Vagina (tissue), 2 donors: Measurements from ENCODE around the gene RBBP9. TPM values are rescaled to one million over a fixed set of nuclear protein-coding genes. Genes with fewer than 3 reads are reported as not detected.
"Not testable (repeated sequence)": the region's sequence is repeated elsewhere in the genome, so short reads cannot be mapped to it uniquely, and the experiment has no call there.

Source experiments
- DNase-seq, 2 donors: peaks; one replicate each; pipeline ENCODE4 v3.0.0-alpha.2; 2017; ENCODE audit errors: extremely low spot score in 2 of 2
- H3K27ac ChIP-seq: fragments of 200-600 bp; sonication (generic); one replicate; pipeline ENCODE4 v1.5.1; 2019
- H3K27me3 ChIP-seq: fragments of 200-600 bp; sonication (generic); one replicate; pipeline ENCODE4 v1.5.1; 2019
- H3K36me3 ChIP-seq, 2 donors: fragments of 200-600 bp; sonication (generic); one replicate each; pipeline ENCODE4 v1.5.1; 2017 to 2019
- H3K4me1 ChIP-seq: fragments of 200-600 bp; sonication (generic); one replicate; pipeline ENCODE4 v1.5.1; 2019
- H3K4me3 ChIP-seq, 2 donors: fragments of 200-600 bp; sonication (generic); 1 replicate in 1 of 2; 2 replicates in 1 of 2; pipeline ENCODE4 v1.5.1; 2016 to 2019
- H3K9me3 ChIP-seq: fragments of 200-600 bp; sonication (generic); one replicate; pipeline ENCODE4 v1.5.1; 2019
- POLR2A ChIP-seq, 2 donors: fragments of 450-650 bp; IDR thresholded peaks; one replicate each; pipeline ENCODE4 v1.6.1; 2017; ENCODE audit warnings: antibody characterized with exemption in 2 of 2, mild to moderate bottlenecking in 2 of 2, moderate library complexity in 2 of 2
- POLR2AphosphoS5 ChIP-seq, 2 donors: sonication (generic); formaldehyde crosslinking; IDR thresholded peaks; one replicate each; pipeline ENCODE4 v1.9.0; 2017; ENCODE audit warnings: antibody characterized with exemption in 2 of 2, mild to moderate bottlenecking in 2 of 2, low read depth in 1 of 2; ENCODE audit not compliant: insufficient read depth in 1 of 2
- intact Hi-C: fragments of 100-400 bp; cut with DNase I; formaldehyde crosslinking; loops from one replicate; pipeline ENCODE4 v1.15.1; 2023
- total RNA-seq: library from RNA; depleted of rRNA; stranded (reverse); fragments of >200 nt; gene quantifications from one replicate; pipeline ENCODE4 v1.2.3, GENCODE V29; 2016
- TF ChIP-seq, protein P1 (sequence below), 3 experiments: fragments of 450-650 bp in 2 of 3; fragments of 200-600 bp in 1 of 3; sonication (generic) in 1 of 3; IDR thresholded peaks; one replicate each; pipeline ENCODE4 v1.5.1; 2017 to 2019; ENCODE audit warnings: antibody characterized with exemption in 3 of 3, mild to moderate bottlenecking in 2 of 3, moderate library complexity in 2 of 3

RBBP9 gene
- total RNA-seq, 1 donor from 2014 or later, result 11.0 TPM

DNA sequence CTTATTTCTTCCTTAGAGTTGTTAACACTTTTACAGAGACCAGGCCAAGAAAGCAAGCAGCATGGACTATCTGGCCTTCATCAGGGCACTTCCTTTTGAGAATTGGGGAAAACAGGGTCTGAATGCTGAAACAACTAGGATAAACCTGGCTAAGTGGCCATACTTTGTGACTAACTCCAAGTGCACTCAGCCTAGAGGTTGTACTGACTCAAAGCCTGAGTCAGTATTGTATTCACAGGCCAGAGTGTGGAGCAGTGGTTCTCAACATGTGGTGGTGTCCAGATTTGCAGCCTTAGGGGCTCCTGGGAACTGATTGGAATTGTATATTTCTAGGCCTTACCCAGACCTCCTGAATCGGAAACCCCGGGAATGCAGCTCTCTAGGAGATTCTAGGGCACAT, 30.8 kb upstream of the RBBP9 start:
- intact Hi-C loops, result no loop called here
- no peak overlapping the region for H3K4me3 ChIP-seq
- no peak overlapping the region for H3K27ac ChIP-seq
- H3K27me3 ChIP-seq, result no peaks in the 10 kb centered on the region
- peaks cover 0 to 81% of the 10 kb centered on the region in 2 donors for H3K36me3 ChIP-seq
- no peaks in the 10 kb centered on the region for H3K4me1 ChIP-seq
- no peaks in the 10 kb centered on the region for H3K9me3 ChIP-seq
- TF ChIP-seq, protein P1, sequence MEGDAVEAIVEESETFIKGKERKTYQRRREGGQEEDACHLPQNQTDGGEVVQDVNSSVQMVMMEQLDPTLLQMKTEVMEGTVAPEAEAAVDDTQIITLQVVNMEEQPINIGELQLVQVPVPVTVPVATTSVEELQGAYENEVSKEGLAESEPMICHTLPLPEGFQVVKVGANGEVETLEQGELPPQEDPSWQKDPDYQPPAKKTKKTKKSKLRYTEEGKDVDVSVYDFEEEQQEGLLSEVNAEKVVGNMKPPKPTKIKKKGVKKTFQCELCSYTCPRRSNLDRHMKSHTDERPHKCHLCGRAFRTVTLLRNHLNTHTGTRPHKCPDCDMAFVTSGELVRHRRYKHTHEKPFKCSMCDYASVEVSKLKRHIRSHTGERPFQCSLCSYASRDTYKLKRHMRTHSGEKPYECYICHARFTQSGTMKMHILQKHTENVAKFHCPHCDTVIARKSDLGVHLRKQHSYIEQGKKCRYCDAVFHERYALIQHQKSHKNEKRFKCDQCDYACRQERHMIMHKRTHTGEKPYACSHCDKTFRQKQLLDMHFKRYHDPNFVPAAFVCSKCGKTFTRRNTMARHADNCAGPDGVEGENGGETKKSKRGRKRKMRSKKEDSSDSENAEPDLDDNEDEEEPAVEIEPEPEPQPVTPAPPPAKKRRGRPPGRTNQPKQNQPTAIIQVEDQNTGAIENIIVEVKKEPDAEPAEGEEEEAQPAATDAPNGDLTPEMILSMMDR (IDR thresholded peaks at IDR 0.05), result no peak
- TF ChIP-seq POLR2A (IDR thresholded peaks at IDR 0.05), result no peak
- no peak for TF ChIP-seq POLR2AphosphoS5 (IDR thresholded peaks at IDR 0.05; ENCODE audit: insufficient read depth in 1 of 2, low read depth in 1 of 2)
- no peak for DNase-seq

DNA sequence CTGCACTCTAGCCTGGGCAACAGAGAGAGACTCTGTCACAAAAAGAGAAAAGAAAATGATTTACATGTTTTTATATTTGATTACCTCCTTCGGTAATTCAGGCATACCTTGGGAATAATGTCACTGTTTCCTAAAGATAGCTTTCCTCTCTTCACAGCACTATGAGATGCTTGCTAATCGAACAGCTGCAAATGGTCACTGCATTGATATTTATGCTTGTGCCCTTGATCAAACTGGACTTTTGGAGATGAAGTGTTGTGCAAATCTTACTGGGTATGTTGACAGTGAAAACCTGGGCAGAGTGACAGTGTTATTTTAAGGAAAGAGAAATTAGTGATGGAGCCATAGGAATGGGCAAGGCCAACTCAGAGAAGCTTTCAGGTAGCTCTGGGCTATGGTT, 30.3 kb upstream of the RBBP9 start:
- H3K36me3 ChIP-seq, result peaks cover 0 to 76% of the 10 kb centered on the region in 2 donors
- H3K4me3 ChIP-seq, result no peak overlapping the region
- no peak for DNase-seq
- no peaks in the 10 kb centered on the region for H3K27me3 ChIP-seq
- no peak overlapping the region for H3K27ac ChIP-seq
- TF ChIP-seq, protein P1 (IDR thresholded peaks at IDR 0.05), result no peak
- TF ChIP-seq POLR2AphosphoS5 (IDR thresholded peaks at IDR 0.05; ENCODE audit: insufficient read depth in 1 of 2, low read depth in 1 of 2) (no peak), POLR2A (IDR thresholded peaks at IDR 0.05) (no peak)
- no peaks in the 10 kb centered on the region for H3K9me3 ChIP-seq
- intact Hi-C loops, result no loop called here
- no peaks in the 10 kb centered on the region for H3K4me1 ChIP-seq

DNA sequence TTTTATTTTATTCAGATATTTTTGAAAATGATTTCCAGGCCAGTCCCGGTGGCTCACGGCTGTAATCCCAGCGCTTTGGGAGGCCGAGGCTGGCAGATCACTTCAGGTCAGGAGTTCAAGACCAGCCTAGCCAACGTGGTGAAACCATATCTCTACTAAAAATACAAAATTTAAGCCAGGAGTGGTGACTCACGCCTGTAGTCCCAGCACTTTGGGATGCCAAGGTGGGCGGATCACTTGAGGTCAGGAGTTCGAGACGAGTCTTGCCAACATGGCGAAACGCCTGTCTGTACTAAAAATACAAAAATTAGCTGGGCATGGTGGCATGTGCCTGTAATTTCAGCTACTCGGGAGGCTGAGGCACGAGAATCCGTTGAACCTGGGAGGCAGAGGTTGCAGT, 29.7 kb upstream of the RBBP9 start:
- H3K4me3 ChIP-seq, H3K27ac ChIP-seq, DNase-seq, H3K9me3 ChIP-seq, H3K27me3 ChIP-seq, H3K4me1 ChIP-seq, intact Hi-C loops: not testable (repeated sequence)
- peaks cover 0 to 70% of the 10 kb centered on the region in 2 donors for H3K36me3 ChIP-seq

DNA sequence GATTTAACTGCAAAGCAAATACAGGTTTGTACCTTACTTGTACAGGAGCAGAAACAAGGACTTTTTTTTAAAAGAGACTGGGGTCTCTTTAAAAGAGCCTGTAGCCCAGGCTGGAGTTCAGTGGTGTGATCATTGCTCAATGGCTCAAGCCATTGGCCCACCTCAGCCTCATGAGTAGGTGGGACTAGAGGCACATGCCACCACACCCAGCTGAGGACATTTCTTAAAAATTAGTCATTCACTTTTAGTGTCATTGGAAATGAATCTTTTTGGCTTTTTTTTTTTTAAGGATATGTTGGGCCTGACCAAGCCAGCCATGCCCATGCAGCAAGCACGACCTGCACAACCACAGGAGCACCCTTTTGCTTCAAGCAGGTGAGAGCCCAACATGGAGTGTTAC, 27.6 kb upstream of the RBBP9 start:
- no peaks in the 10 kb centered on the region for H3K9me3 ChIP-seq
- H3K36me3 ChIP-seq, result peaks cover 0 to 58% of the 10 kb centered on the region in 2 donors
- TF ChIP-seq, protein P1 (IDR thresholded peaks at IDR 0.05), result no peak
- no peaks in the 10 kb centered on the region for H3K4me1 ChIP-seq
- H3K4me3 ChIP-seq, result no peak overlapping the region
- no peaks in the 10 kb centered on the region for H3K27me3 ChIP-seq
- no peak for DNase-seq
- no peak overlapping the region for H3K27ac ChIP-seq
- intact Hi-C loops, result no loop called here

DNA sequence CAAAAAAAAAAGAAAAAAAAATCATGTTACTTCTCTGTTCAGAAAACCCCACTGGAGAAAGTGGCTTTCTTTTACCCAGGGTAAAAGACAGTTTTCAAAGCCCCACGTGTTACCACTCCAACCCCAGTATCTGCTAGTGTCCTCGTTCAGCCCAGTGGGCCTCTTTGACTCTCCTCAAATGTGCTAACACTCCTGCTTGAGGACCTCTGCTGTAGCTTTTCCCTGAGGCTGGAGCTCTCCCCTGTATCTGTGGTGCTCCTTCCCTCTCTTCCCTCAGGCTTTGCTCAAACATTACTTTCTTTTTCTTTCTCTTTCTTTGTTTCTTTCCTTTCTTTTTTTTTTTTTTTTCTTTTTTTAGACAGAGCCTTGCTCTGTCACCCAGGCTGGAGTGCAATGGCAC, 26.0 kb upstream of the RBBP9 start:
- DNase-seq, result no peak
- no peak for TF ChIP-seq POLR2A (IDR thresholded peaks at IDR 0.05)
- TF ChIP-seq, protein P1 (IDR thresholded peaks at IDR 0.05), result no peak
- no peak for TF ChIP-seq POLR2AphosphoS5 (IDR thresholded peaks at IDR 0.05; ENCODE audit: insufficient read depth in 1 of 2, low read depth in 1 of 2)
- intact Hi-C loops, result no loop called here
- no peaks in the 10 kb centered on the region for H3K27me3 ChIP-seq
- H3K4me3 ChIP-seq, result no peak overlapping the region
- no peak overlapping the region for H3K27ac ChIP-seq
- H3K4me1 ChIP-seq, result no peaks in the 10 kb centered on the region
- peaks cover 0 to 42% of the 10 kb centered on the region in 2 donors for H3K36me3 ChIP-seq
- H3K9me3 ChIP-seq, result no peaks in the 10 kb centered on the region

DNA sequence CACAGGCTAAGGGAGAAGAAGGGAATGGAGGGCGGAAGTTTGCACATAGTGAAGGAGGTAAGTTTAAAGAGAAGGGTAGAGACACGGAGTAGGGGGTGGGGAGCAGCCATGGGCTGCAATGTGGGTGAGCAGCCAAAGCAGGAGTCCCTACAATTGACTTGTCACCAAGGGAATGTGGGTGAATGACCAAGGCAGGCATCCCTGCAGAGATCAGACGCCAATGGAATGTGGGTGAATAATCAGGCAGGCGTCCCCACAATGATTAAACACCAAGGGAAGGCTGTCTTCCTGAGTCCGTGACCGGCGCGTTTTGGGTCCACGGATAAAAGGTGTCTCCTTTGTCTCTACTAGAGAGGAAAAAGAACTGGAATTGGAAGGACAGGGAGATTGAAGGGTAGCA, 25.0 kb upstream of the RBBP9 start:
- intact Hi-C loops, H3K9me3 ChIP-seq, H3K27ac ChIP-seq, H3K4me3 ChIP-seq, H3K27me3 ChIP-seq, DNase-seq, H3K4me1 ChIP-seq: not testable (repeated sequence)
- H3K36me3 ChIP-seq, result peaks cover 0 to 32% of the 10 kb centered on the region in 2 donors
